ENCODE data around the gene FCN2. TPM values are rescaled to one million over a fixed set of nuclear protein-coding genes. Genes with fewer than 3 reads are reported as not detected.

The FCN2 gene
- total RNA-seq, 1 donor, result not detected

DNA sequence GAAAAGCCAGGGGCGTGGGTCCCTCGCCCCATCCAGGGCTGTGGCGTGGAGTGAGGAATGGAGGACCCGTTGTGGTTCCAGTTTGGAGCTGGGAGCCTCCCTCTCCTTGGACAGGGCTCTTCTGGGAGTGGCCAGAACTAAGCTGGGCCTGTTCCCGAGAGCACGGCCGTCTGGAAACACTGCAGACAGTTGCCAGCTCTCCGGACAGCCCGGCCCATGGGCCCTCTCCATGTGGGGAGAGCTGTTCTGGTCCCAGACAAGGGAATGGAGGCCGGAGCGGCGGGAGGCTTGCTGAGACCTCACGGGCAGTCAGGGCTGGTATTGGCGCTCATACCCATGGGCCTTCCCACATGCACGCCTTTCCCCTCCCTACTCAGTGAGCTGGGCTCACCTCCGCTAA is 45.2 kb upstream of the FCN2 start:
- no peak for DNase-seq (ENCODE audit: low read depth)
- H3K4me3 ChIP-seq (ENCODE audit: low read depth, low read length), result no peak overlapping the region
- TF ChIP-seq, protein P1, sequence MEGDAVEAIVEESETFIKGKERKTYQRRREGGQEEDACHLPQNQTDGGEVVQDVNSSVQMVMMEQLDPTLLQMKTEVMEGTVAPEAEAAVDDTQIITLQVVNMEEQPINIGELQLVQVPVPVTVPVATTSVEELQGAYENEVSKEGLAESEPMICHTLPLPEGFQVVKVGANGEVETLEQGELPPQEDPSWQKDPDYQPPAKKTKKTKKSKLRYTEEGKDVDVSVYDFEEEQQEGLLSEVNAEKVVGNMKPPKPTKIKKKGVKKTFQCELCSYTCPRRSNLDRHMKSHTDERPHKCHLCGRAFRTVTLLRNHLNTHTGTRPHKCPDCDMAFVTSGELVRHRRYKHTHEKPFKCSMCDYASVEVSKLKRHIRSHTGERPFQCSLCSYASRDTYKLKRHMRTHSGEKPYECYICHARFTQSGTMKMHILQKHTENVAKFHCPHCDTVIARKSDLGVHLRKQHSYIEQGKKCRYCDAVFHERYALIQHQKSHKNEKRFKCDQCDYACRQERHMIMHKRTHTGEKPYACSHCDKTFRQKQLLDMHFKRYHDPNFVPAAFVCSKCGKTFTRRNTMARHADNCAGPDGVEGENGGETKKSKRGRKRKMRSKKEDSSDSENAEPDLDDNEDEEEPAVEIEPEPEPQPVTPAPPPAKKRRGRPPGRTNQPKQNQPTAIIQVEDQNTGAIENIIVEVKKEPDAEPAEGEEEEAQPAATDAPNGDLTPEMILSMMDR (IDR thresholded peaks at IDR 0.05; ENCODE audit: insufficient read depth, low read depth, low read length), result no peak

DNA sequence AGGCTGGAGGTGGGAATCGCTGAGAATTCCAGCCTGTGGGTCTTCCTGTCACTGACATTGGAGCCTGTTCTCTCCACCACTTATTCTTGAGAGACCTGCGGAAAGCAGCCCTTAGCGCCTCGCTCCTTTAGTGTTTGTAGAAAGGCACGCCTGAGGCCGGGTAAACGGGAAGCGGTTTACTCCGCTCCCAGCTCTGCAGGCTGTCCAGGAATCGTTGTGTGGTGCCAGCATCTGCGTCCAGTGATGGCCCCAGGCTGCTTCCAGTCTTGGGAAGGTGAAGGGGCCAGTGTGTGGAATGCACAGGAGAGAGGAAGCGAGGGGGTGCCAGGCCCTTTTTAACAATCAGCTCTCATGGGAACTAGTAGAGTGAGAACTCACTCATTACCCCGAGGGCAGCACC is 44.6 kb upstream of the FCN2 start:
- DNase-seq (ENCODE audit: low read depth), result no peak
- TF ChIP-seq, protein P1 (IDR thresholded peaks at IDR 0.05; ENCODE audit: insufficient read depth, low read depth, low read length), result no peak
- no peak overlapping the region for H3K4me3 ChIP-seq (ENCODE audit: low read depth, low read length)

DNA sequence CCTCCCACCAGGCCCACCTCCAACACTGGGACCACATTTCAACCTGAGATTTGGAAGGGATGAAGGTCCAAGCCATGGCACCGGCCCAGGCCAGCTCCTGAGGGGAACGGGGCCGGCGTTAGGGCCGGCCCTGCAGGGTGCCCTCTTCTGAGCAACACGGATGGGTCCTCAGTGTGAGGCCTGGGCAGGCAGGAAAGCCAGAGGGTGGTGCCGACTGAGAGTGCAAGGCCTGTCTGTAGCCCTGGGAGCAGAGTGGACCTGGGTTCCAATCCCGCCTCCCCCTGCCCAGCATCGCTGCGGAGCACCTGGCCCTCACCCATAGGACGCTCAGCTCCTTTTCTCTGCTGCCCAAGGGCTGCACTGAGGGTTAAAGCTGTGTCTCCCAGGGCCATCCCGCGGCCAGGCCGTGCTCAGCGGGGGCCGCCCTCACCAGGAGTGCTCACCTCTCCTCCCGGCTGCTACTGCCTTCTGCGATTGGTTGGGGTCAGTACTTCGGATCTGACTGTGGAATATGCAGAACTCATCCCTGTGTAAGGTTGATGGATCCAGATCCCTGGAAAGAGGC is 44.1 kb upstream of the FCN2 start:
- TF ChIP-seq, protein P1 (IDR thresholded peaks at IDR 0.05; ENCODE audit: insufficient read depth, low read depth, low read length), result no peak
- DNase-seq (ENCODE audit: low read depth), result no peak
- no peak overlapping the region for H3K4me3 ChIP-seq (ENCODE audit: low read depth, low read length)

DNA sequence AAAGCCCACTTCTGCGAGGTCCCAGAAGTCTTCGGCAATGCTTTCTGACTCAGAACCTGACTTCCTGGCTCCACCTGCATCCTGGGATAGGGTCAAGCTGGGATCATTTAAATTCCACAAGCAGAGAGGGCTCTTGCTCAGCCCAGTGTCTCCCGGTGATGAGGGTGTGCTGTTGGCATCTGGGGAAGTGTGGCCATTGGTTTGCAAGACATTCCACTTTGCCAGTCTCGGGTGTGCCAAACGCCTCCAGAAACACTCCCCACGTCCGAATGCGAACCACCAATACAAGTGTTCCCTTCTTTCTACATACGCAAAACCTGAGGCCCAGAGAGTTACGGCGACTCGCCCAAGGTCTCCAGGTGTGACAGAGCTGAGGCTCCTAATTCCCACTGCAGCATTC is 43.1 kb upstream of the FCN2 start:
- H3K4me3 ChIP-seq (ENCODE audit: low read depth, low read length), result no peak overlapping the region
- no peak for DNase-seq (ENCODE audit: low read depth)
- TF ChIP-seq, protein P1 (IDR thresholded peaks at IDR 0.05; ENCODE audit: insufficient read depth, low read depth, low read length), result no peak

DNA sequence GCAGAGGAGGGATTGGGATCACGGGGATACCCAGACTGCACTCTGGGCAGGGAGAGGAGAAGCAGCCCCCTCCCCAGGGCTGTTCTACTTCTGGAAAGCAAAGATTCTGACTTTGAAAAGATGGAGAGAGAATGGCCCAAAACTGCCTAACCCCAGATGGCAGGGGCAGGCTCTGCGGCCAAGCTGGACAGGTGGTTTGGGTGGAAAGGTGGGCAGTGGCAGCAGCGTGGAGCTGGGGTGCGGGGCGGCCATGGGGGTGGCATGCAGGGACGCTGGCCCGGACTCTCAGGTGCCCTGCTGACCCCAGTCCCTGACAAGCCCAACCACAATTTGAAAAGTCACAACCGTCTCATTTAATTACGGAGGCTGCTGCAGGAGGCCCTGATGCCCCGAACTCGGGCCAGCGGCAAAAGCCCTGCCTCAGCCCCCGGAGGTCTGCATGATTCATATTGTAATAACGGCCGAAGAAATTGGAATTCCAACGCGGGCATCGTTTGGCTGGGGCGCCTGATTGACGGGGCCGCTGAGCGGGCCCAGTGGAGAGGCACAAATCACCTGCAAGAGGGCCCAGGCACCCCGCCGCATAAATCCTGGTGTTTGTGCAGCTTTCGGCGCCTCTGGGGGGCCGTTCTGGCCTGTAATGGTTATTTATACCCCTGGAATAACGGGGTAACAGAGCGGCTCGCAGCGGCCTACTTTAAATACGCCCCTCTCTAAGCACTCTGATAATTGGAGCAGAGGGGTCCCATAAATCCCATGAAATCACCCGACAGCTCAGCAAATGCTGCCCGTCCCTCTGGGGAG is 41.8 kb upstream of the FCN2 start:
- TF ChIP-seq, protein P1 (IDR thresholded peaks at IDR 0.05; ENCODE audit: insufficient read depth, low read depth, low read length), result no peak
- DNase-seq (ENCODE audit: low read depth), result no peak

DNA sequence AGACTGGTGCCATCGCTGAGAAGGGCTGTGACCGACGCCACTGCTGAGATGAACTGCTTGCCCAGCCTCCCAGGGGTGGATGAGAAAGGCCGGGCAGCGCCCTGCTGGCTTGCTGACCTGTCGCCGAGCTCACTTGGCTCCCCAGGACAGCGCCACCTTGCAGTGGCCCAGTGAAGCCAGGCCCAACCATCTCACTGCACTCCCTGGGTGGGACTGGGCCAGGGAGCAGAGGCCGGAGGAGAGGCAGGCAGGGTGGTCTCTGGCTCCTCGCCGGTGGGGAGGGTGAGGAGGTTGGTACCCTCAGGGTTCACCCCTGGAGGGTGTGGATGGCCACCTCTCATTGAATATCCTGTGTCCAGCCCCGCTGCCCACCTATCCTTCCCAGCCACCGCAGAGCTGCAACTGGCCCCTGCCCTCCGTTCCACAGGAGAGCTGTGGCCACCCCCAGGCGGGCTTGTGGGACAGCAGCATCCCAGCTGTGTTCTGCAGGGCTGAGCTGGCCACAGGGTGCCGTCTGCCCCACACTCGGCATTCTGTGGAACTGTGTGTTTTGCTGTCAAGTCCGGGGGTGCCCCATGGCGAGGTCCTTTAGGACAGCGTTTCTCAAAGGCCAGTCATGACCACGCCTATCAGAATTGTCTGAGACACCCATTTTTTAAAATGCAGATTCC is 41.0 kb upstream of the FCN2 start:
- TF ChIP-seq, protein P1 (IDR thresholded peaks at IDR 0.05; ENCODE audit: insufficient read depth, low read depth, low read length), result peak; percentile 16
- no peak for DNase-seq (ENCODE audit: low read depth)
- H3K4me3 ChIP-seq (ENCODE audit: low read depth, low read length), result no peak overlapping the region

More for the DNA sequence above, 41.8 kb upstream of the FCN2 start:
- no peak overlapping the region for H3K4me3 ChIP-seq (ENCODE audit: low read depth, low read length)
